ENCODE data around the gene SLC9A4.

GRCh38 chr2:102487761-102488462, 14.9 kb downstream of the SLC9A4 start:
- TF ChIP-seq, protein P1, sequence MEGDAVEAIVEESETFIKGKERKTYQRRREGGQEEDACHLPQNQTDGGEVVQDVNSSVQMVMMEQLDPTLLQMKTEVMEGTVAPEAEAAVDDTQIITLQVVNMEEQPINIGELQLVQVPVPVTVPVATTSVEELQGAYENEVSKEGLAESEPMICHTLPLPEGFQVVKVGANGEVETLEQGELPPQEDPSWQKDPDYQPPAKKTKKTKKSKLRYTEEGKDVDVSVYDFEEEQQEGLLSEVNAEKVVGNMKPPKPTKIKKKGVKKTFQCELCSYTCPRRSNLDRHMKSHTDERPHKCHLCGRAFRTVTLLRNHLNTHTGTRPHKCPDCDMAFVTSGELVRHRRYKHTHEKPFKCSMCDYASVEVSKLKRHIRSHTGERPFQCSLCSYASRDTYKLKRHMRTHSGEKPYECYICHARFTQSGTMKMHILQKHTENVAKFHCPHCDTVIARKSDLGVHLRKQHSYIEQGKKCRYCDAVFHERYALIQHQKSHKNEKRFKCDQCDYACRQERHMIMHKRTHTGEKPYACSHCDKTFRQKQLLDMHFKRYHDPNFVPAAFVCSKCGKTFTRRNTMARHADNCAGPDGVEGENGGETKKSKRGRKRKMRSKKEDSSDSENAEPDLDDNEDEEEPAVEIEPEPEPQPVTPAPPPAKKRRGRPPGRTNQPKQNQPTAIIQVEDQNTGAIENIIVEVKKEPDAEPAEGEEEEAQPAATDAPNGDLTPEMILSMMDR (IDR thresholded peaks at IDR 0.05; ENCODE audit: extremely low read depth in 1 of 2, insufficient read depth in 1 of 2, low read depth in 1 of 2, low read length in 2 of 2) = no peak
- no peak for TF ChIP-seq EZH2 (IDR thresholded peaks at IDR 0.05; ENCODE audit: borderline replicate concordance, low read depth, low read length, severe bottlenecking)
- no peak for TF ChIP-seq POLR2A (IDR thresholded peaks at IDR 0.05; ENCODE audit: low read depth, low read length)
- no peak for TF ChIP-seq FOS (IDR thresholded peaks at IDR 0.05; ENCODE audit: borderline replicate concordance, insufficient read depth, low read length)
- no peak for TF ChIP-seq MAX (IDR thresholded peaks at IDR 0.05; ENCODE audit: insufficient read depth, insufficient read length)
- no peak for TF ChIP-seq MYC (IDR thresholded peaks at IDR 0.05; ENCODE audit: low read depth, low read length)
- no peak for TF ChIP-seq POLR2AphosphoS5 (IDR thresholded peaks at IDR 0.05; ENCODE audit: insufficient read depth, low read depth, low read length)
- TF ChIP-seq GATA2 (IDR thresholded peaks at IDR 0.05; ENCODE audit: insufficient read depth, insufficient read length, low read depth, low read length) = no peak
- TF ChIP-seq JUN (IDR thresholded peaks at IDR 0.05; ENCODE audit: borderline replicate concordance, insufficient read depth, insufficient read length, low read depth) = no peak

Measured in endothelial cell of umbilical vein (primary cell).